PC-3 (cell line): ENCODE results near the gene PLD1. TPM values are rescaled to one million over a fixed set of nuclear protein-coding genes. Genes with fewer than 3 reads are reported as not detected.

Source experiments
- ATAC-seq: fragments of 200-7000 bp; cut with Tn5 transposase; 2 replicates; pipeline ENCODE4 v1.9.1; 2020; ENCODE audit warnings: mild to moderate bottlenecking, moderate library complexity
- BruUV-seq: library from RNA; stranded (reverse); fragments of 400-500 nt; replicated peaks from 2 replicates; lab custom pipeline; 2021; lab: Mats Ljungman, UMichigan
- CTCF ChIA-PET: fragments of 300-600 bp; sonication (Branson Sonifier 250); formaldehyde crosslinking; loops from one replicate; lab custom pipeline; 2022; ENCODE audit warnings: antibody characterized with exemption; lab: Charles Lee
- POLR2A ChIA-PET: fragments of 300-600 bp; sonication (Branson Sonifier 250); formaldehyde crosslinking; loops from one replicate; lab custom pipeline; 2022; ENCODE audit warnings: antibody characterized with exemption; ENCODE audit not compliant: unreplicated experiment; lab: Charles Lee
- DNase-seq: peaks from one replicate; pipeline ENCODE4 v3.0.0-alpha.2; 2015
- H2AFZ ChIP-seq: fragments of 300-600 bp; sonication (generic); 2 replicates; pipeline ENCODE4 v1.6.0; 2016; ENCODE audit warnings: antibody characterized with exemption, low read length
- H3F3A ChIP-seq: fragments of 300-600 bp; sonication (generic); one replicate; pipeline ENCODE4 v1.6.0; 2017; ENCODE audit warnings: antibody characterized with exemption, low read length, control low read depth, mild to moderate bottlenecking; ENCODE audit not compliant: unreplicated experiment
- H3K27ac ChIP-seq: fragments of 300-600 bp; sonication (generic); 2 replicates; pipeline ENCODE4 v1.5.1; 2016; ENCODE audit warnings: mild to moderate bottlenecking, low read length
- H3K27me3 ChIP-seq: fragments of 300-600 bp; sonication (generic); 2 replicates; pipeline ENCODE4 v1.6.1; 2016; ENCODE audit warnings: low read length, mixed read lengths
- H3K36me3 ChIP-seq: fragments of 300-600 bp; sonication (generic); 2 replicates; pipeline ENCODE4 v1.6.1; 2016; ENCODE audit warnings: low read depth, mixed run types, low read length, mixed read lengths
- H3K4me1 ChIP-seq: fragments of 300-600 bp; sonication (generic); 2 replicates; pipeline ENCODE4 v1.5.1; 2016; ENCODE audit warnings: low read length; ENCODE audit not compliant: insufficient read depth
- H3K4me2 ChIP-seq: fragments of 300-600 bp; sonication (generic); 2 replicates; pipeline ENCODE4 v1.6.0; 2016; ENCODE audit warnings: low read length
- H3K4me3 ChIP-seq: fragments of 300-600 bp; sonication (generic); 2 replicates; pipeline ENCODE4 v1.5.1; 2016; ENCODE audit warnings: mild to moderate bottlenecking, low read length, mixed read lengths
- H3K79me2 ChIP-seq: fragments of 300-600 bp; sonication (generic); 2 replicates; pipeline ENCODE4 v1.6.1; 2017; ENCODE audit warnings: low read length, mixed read lengths
- H3K9ac ChIP-seq: fragments of 300-600 bp; sonication (generic); 2 replicates; pipeline ENCODE4 v1.6.0; 2016; ENCODE audit warnings: mild to moderate bottlenecking, low read length
- H3K9me2 ChIP-seq: fragments of 300-600 bp; sonication (generic); replicated peaks from 2 replicates; pipeline ENCODE4 v1.6.1; 2016; ENCODE audit warnings: mixed run types, low read length, mixed read lengths
- H3K9me3 ChIP-seq: fragments of 300-600 bp; sonication (generic); 2 replicates; pipeline ENCODE4 v1.6.1; 2016; ENCODE audit warnings: low read length, mixed read lengths
- H4K20me1 ChIP-seq: fragments of 300-600 bp; sonication (generic); 2 replicates; pipeline ENCODE4 v1.6.1; 2016; ENCODE audit warnings: low read length, mixed read lengths
- EZH2 ChIP-seq: fragments of 300-600 bp; sonication (generic); IDR thresholded peaks from one replicate; pipeline ENCODE4 v1.6.1; 2017; ENCODE audit warnings: antibody characterized with exemption, mild to moderate bottlenecking, low read length; ENCODE audit not compliant: unreplicated experiment
- EZH2phosphoT487 ChIP-seq: fragments of 300-600 bp; sonication (generic); IDR thresholded peaks from 2 replicates; pipeline ENCODE4 v1.6.1; 2018; ENCODE audit warnings: mild to moderate bottlenecking, antibody characterized with exemption, low read length, borderline replicate concordance
- intact Hi-C: fragments of 100-400 bp; cut with micrococcal nuclease; formaldehyde crosslinking; loops from 2 replicates; pipeline ENCODE4 v1.9.0; 2023
- total RNA-seq: library from RNA; depleted of rRNA; stranded (reverse); fragments of >200 nt; gene quantifications from 2 replicates; pipeline ENCODE4 v1.2.3, GENCODE V29; 2014
- TF ChIP-seq, protein P1 (sequence below): fragments of 300-600 bp; sonication (generic); conservative IDR thresholded peaks from 2 replicates; pipeline ENCODE4 v1.5.1; 2017; ENCODE audit warnings: antibody characterized with exemption, low read depth, mild to moderate bottlenecking, low read length

The PLD1 gene
- total RNA-seq, 1 experiment from 2014 or later = 7.3 TPM

DNA sequence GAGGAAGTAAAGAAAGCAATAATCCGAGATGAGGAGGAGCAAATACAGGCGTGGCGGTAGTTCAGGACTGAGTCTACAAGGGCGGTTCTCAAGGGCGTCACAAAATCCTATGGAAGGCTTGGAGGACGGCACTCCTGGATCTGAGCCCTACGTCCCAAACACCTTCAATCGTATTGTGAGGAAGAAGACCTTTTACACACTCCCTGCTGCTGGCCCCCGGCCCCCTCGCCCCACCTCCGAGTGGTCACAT is 747 bp downstream of the PLD1 start:
- intact Hi-C loops = loop anchor here (1.0 to 5.0 kb wide), 2 partner anchors 232 to 333 kb away; no protein-coding TSS in a partner anchor
- ChIA-PET CTCF (interaction anchor here (1.4 kb wide), 1 partner anchor 24 kb away, joined by 4 read pairs; no protein-coding TSS in a partner anchor), POLR2A (interaction anchor here (0.6 to 1.2 kb wide), 8 partner anchors 18 to 940 kb away, joined by 3 to 12 read pairs (median 4); no protein-coding TSS in a partner anchor)
- H3K9ac ChIP-seq = peak overlapping the region; percentile 98
- H3K36me3 ChIP-seq = no peaks in the 10 kb centered on the region
- peaks cover 9% of the 10 kb centered on the region for H3F3A ChIP-seq
- H2AFZ ChIP-seq = peak overlapping the region; percentile 64
- TF ChIP-seq EZH2 = no peak
- H3K27me3 ChIP-seq = no peaks in the 10 kb centered on the region
- H3K79me2 ChIP-seq = peaks cover 17% of the 10 kb centered on the region
- no TSS peak for BruUV-seq
- no peaks in the 10 kb centered on the region for H3K9me3 ChIP-seq
- peak overlapping the region; percentile 85 for H3K4me2 ChIP-seq
- H3K27ac ChIP-seq = peak overlapping the region; percentile 90
- no peaks in the 10 kb centered on the region for H3K9me2 ChIP-seq
- peak overlapping the region; percentile 78 for H3K4me3 ChIP-seq
- H4K20me1 ChIP-seq = no peaks in the 10 kb centered on the region
- H3K4me1 ChIP-seq = peaks cover 55% of the 10 kb centered on the region
- ATAC-seq (peak; percentile 44), DNase-seq (peak; percentile 49)

DNA sequence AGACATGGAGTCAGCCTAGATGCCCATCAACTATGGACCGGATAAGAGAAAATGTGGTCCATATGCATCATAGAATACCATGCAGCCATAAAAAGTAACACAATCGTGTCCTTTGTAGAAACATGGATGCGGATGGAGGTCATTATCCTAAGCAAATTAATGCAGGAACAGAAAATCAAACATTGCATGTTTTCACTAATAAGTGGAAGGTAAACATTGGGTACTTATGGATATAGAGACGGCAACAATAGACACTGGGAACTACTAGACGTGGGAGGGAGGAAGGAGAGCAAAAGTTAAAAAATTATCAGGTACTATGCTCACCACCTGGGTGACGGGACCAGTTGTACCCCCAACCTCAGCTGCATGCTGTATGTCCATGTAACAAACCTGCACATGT is 2.5 kb downstream of the PLD1 start:
- TF ChIP-seq, protein P1, sequence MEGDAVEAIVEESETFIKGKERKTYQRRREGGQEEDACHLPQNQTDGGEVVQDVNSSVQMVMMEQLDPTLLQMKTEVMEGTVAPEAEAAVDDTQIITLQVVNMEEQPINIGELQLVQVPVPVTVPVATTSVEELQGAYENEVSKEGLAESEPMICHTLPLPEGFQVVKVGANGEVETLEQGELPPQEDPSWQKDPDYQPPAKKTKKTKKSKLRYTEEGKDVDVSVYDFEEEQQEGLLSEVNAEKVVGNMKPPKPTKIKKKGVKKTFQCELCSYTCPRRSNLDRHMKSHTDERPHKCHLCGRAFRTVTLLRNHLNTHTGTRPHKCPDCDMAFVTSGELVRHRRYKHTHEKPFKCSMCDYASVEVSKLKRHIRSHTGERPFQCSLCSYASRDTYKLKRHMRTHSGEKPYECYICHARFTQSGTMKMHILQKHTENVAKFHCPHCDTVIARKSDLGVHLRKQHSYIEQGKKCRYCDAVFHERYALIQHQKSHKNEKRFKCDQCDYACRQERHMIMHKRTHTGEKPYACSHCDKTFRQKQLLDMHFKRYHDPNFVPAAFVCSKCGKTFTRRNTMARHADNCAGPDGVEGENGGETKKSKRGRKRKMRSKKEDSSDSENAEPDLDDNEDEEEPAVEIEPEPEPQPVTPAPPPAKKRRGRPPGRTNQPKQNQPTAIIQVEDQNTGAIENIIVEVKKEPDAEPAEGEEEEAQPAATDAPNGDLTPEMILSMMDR = no peak
- TF ChIP-seq EZH2 (no peak), EZH2phosphoT487 (no peak)
- peaks cover 58% of the 10 kb centered on the region for H3K4me1 ChIP-seq
- no peaks in the 10 kb centered on the region for H3K9me2 ChIP-seq
- H3K27me3 ChIP-seq = no peaks in the 10 kb centered on the region
- peak overlapping the region; percentile 87; the same call in 1 of the 2 replicates for H3K9ac ChIP-seq
- intact Hi-C loops = loop anchor here (5.0 kb wide), 1 partner anchor 334 kb away; no protein-coding TSS in a partner anchor
- H2AFZ ChIP-seq = no peak overlapping the region
- peaks cover 29% of the 10 kb centered on the region for H3K79me2 ChIP-seq
- no TSS peak for BruUV-seq
- no peaks in the 10 kb centered on the region for H4K20me1 ChIP-seq
- H3F3A ChIP-seq = peaks cover 9% of the 10 kb centered on the region
- H3K9me3 ChIP-seq = no peaks in the 10 kb centered on the region
- H3K27ac ChIP-seq = peak overlapping the region; percentile 97
- H3K4me3 ChIP-seq = no peak overlapping the region
- ATAC-seq (no peak), DNase-seq (no peak)
- POLR2A ChIA-PET = no interaction called here
- no peak overlapping the region for H3K4me2 ChIP-seq
- CTCF ChIA-PET = no interaction called here
- H3K36me3 ChIP-seq = no peaks in the 10 kb centered on the region

DNA sequence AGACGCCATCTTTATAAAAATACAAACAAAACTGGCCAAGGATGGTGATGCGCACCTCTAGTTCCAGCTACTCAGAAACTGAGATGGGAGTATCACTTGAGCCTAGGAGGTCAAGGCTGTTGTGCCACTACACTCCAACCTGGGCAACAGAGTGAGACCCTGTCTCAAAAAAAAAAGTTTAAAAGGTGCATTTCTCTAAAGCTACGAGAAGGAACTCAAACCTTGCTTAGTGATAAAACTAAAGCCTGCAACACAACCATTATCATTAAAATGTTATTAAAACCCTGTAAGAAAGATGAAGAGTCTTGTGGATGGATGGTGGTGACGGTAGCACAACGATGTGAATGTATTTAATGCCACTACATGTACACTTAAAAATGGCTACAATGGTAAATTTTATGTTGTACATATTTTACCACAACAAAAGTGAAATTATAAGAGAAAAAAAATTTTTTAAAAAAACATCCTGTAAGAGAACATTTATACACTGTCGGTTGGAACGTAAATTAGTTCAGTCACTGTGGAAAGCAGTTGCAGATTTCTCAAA is 3.1 kb downstream of the PLD1 start:
- TF ChIP-seq EZH2 (no peak), EZH2phosphoT487 (no peak)
- TF ChIP-seq, protein P1 = no peak
- H2AFZ ChIP-seq = no peak overlapping the region
- intact Hi-C loops = loop anchor here (5.0 kb wide), 1 partner anchor 335 kb away; no protein-coding TSS in a partner anchor
- H3K9ac ChIP-seq = peak overlapping the region; percentile 87
- H3K4me1 ChIP-seq = peaks cover 62% of the 10 kb centered on the region
- no peaks in the 10 kb centered on the region for H3K27me3 ChIP-seq
- BruUV-seq = no TSS peak
- H3K36me3 ChIP-seq = no peaks in the 10 kb centered on the region
- H3K79me2 ChIP-seq = peaks cover 30% of the 10 kb centered on the region
- no peaks in the 10 kb centered on the region for H4K20me1 ChIP-seq
- ChIA-PET CTCF (interaction anchor here (0.6 to 1.7 kb wide), 2 partner anchors 35 to 535 kb away, joined by 3 to 10 read pairs; no protein-coding TSS in a partner anchor), POLR2A (interaction anchor here (0.5 to 1.0 kb wide), 3 partner anchors 12 to 211 kb away, joined by 4 to 6 read pairs (median 4); no protein-coding TSS in a partner anchor)
- H3K4me3 ChIP-seq = peak overlapping the region; percentile 13; the same call in 1 of the 2 replicates
- ATAC-seq (no peak), DNase-seq (no peak)
- H3K9me2 ChIP-seq = no peaks in the 10 kb centered on the region
- H3K27ac ChIP-seq = peak overlapping the region; percentile 97
- peak overlapping the region; percentile 52 for H3K4me2 ChIP-seq
- no peaks in the 10 kb centered on the region for H3K9me3 ChIP-seq
- peaks cover 9% of the 10 kb centered on the region for H3F3A ChIP-seq
